ENCODE results near the gene SGSM1.

SGSM1 gene

GRCh38 chr22:24954114-24954463 is 148.1 kb downstream of the SGSM1 start:
- no peak for DNase-seq

GRCh38 chr22:24954856-24955255 is 148.8 kb downstream of the SGSM1 start:
- no peak for DNase-seq

- no peak for DNase-seq
These were observed 151.0 kb downstream of the SGSM1 start for GRCh38 chr22:24957043-24957442.

- no peak for DNase-seq
These were observed 155.3 kb downstream of the SGSM1 start for GRCh38 chr22:24961217-24961844.

GRCh38 chr22:24962094-24962493 is 156.1 kb downstream of the SGSM1 start:
- no peak for DNase-seq

GRCh38 chr22:24962835-24963234 is 156.8 kb downstream of the SGSM1 start:
- DNase-seq: no peak

- DNase-seq: no peak
These were observed 158.4 kb downstream of the SGSM1 start for GRCh38 chr22:24964441-24964840.

- no peak for DNase-seq
These were observed 160.0 kb downstream of the SGSM1 start for GRCh38 chr22:24965822-24966626.

- no peak for DNase-seq
These were observed 162.1 kb downstream of the SGSM1 start for GRCh38 chr22:24968066-24968561.

- no peak for DNase-seq
These were observed 163.7 kb downstream of the SGSM1 start for GRCh38 chr22:24969560-24970301.

- DNase-seq: no peak
These were observed 166.4 kb downstream of the SGSM1 start for GRCh38 chr22:24972369-24972768.

- DNase-seq: no peak
These were observed 167.9 kb downstream of the SGSM1 start for GRCh38 chr22:24973872-24974271.

- no peak for DNase-seq
These were observed 169.2 kb downstream of the SGSM1 start for GRCh38 chr22:24975125-24975640.

GRCh38 chr22:24975813-24976341 is 169.9 kb downstream of the SGSM1 start:
- no peak for DNase-seq

- no peak for DNase-seq
These were observed 170.6 kb downstream of the SGSM1 start for GRCh38 chr22:24976442-24977218.
